SH-SY5Y (cell line): Measurements from ENCODE around the gene C2.

Experiments
- GATA2 ChIP-seq: IDR thresholded peaks from 2 replicates; pipeline ENCODE4 v1.6.1; 2011; ENCODE audit warnings: mild to moderate bottlenecking, low read depth, low read length
- GATA3 ChIP-seq: IDR thresholded peaks from 2 replicates; pipeline ENCODE4 v1.6.1; 2011; ENCODE audit warnings: low read depth, mild to moderate bottlenecking, low read length, moderate library complexity

DNA sequence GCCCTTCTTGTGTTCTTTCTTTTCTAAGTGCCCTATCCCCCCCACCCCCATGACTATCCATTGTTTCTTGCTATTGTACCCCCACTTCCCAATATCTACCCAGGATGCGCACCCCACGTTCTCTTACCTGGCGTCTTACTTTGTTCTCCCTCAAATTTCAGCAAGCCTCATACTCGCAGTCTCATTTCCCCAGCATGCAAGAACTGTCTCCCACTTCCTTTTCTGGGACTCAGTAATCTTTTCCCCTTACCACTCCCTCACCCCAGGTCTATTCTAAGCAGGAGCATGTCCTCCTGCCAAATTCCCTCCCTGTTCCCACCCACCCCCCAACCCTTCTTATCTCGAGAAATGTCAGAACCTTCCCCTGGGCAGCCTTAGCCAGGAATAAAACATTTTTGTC, 28.3 kb upstream of the C2 start:
- TF ChIP-seq GATA2 (no peak), GATA3 (no peak)
